ENCODE data around the gene EFNA1. TPM values are rescaled to one million over a fixed set of nuclear protein-coding genes. Genes with fewer than 3 reads are reported as not detected.

EFNA1 gene
- total RNA-seq, 1 experiment from 2014 or later: 49.9 TPM

GRCh38 chr1:155177918-155178281, 50.2 kb downstream of the EFNA1 start:
- ATAC-seq (no peak), DNase-seq (no peak)
- H2AFZ ChIP-seq (ENCODE audit: low read length): no peak overlapping the region
- CTCF ChIA-PET: interaction anchor here (0.8 kb wide), 1 partner anchor 16 kb away, joined by 4 read pairs; no protein-coding TSS in a partner anchor
- H3K36me3 ChIP-seq (ENCODE audit: low read depth, low read length): no peaks in the 10 kb centered on the region; the same call in 1 of the 2 replicates
- H3F3A ChIP-seq (ENCODE audit: low read length, unreplicated experiment): peaks cover 4% of the 10 kb centered on the region
- no peaks in the 10 kb centered on the region for H4K20me1 ChIP-seq (ENCODE audit: low read length)
- peaks cover 2% of the 10 kb centered on the region for H3K79me2 ChIP-seq (ENCODE audit: low read length)
- no peaks in the 10 kb centered on the region for H3K9me2 ChIP-seq (replicated peaks; ENCODE audit: low read length)
- no peak overlapping the region for H3K4me2 ChIP-seq (ENCODE audit: low read length)
- no peaks in the 10 kb centered on the region for H3K9me3 ChIP-seq (ENCODE audit: low read length)
- POLR2A ChIA-PET (ENCODE audit: unreplicated experiment): no interaction called here
- TF ChIP-seq EZH2 (IDR thresholded peaks at IDR 0.05; ENCODE audit: low read length, unreplicated experiment): no peak
- no peak for TF ChIP-seq EZH2phosphoT487 (IDR thresholded peaks at IDR 0.05; ENCODE audit: borderline replicate concordance, low read length)
- no peak for TF ChIP-seq CTCF (conservative IDR thresholded peaks at IDR 0.05; ENCODE audit: low read depth, low read length)
- H3K4me1 ChIP-seq (ENCODE audit: insufficient read depth, low read length): peaks cover 22% of the 10 kb centered on the region
- no TSS peak for BruUV-seq (replicated peaks)
- H3K9ac ChIP-seq (ENCODE audit: low read length): no peak overlapping the region
- H3K4me3 ChIP-seq (ENCODE audit: low read length): no peak overlapping the region
- H3K27ac ChIP-seq (ENCODE audit: low read length): no peak overlapping the region
- no peaks in the 10 kb centered on the region for H3K27me3 ChIP-seq (ENCODE audit: low read length)
- intact Hi-C loops (cut with micrococcal nuclease): loop anchor here (2.0 to 5.0 kb wide), 2 partner anchors 15 to 414 kb away; no protein-coding TSS in a partner anchor

- intact Hi-C loops (cut with micrococcal nuclease): loop anchor here (5.0 kb wide), 1 partner anchor 414 kb away; no protein-coding TSS in a partner anchor
- ATAC-seq (no peak), DNase-seq (no peak)
- Histone ChIP-seq H3K4me3 (ENCODE audit: low read length) (no peak overlapping the region), H3K79me2 (ENCODE audit: low read length) (no peaks in the 10 kb centered on the region), H3K27me3 (ENCODE audit: low read length) (no peaks in the 10 kb centered on the region), H2AFZ (ENCODE audit: low read length) (no peak overlapping the region), H3K36me3 (ENCODE audit: low read depth, low read length) (no peaks in the 10 kb centered on the region; the same call in 1 of the 2 replicates), H4K20me1 (ENCODE audit: low read length) (no peaks in the 10 kb centered on the region), H3K4me1 (ENCODE audit: insufficient read depth, low read length) (peaks cover 18% of the 10 kb centered on the region), H3K4me2 (ENCODE audit: low read length) (no peak overlapping the region), H3F3A (ENCODE audit: low read length, unreplicated experiment) (peaks cover 4% of the 10 kb centered on the region), H3K9me2 (replicated peaks; ENCODE audit: low read length) (no peaks in the 10 kb centered on the region), H3K27ac (ENCODE audit: low read length) (no peak overlapping the region), H3K9me3 (ENCODE audit: low read length) (no peaks in the 10 kb centered on the region), H3K9ac (ENCODE audit: low read length) (no peak overlapping the region)
- POLR2A ChIA-PET (ENCODE audit: unreplicated experiment): no interaction called here
- BruUV-seq (replicated peaks): no TSS peak
- CTCF ChIA-PET: no interaction called here
- no peak for TF ChIP-seq EZH2phosphoT487 (IDR thresholded peaks at IDR 0.05; ENCODE audit: borderline replicate concordance, low read length)
- no peak for TF ChIP-seq CTCF (conservative IDR thresholded peaks at IDR 0.05; ENCODE audit: low read depth, low read length)
- no peak for TF ChIP-seq EZH2 (IDR thresholded peaks at IDR 0.05; ENCODE audit: low read length, unreplicated experiment)
Observed at GRCh38 chr1:155178441-155179111, 50.9 kb downstream of the EFNA1 start.

Measured in PC-3 (cell line).